ENCODE measurements around the gene GABBR1.
A peak's percentile ranks its signal among the peaks of the same experiment; 100 is the strongest.

- TF ChIP-seq POLR2A (IDR thresholded peaks at IDR 0.05; ENCODE audit: low read depth) (no peak), CTCF (IDR thresholded peaks at IDR 0.05) (peak in 1 of 3 experiments; percentile 16), POLR2AphosphoS5 (IDR thresholded peaks at IDR 0.05) (no peak), EP300 (IDR thresholded peaks at IDR 0.05) (no peak)
Observed at GRCh38 chr6:29617782-29618554, 15.0 kb downstream of the GABBR1 start.

Measured in esophagus muscularis mucosa (tissue), 4 donors.